T-helper 2 cell (primary cell): ENCODE data around the gene FHIT.

Source experiments
- DNase-seq, 5 experiments: peaks; one replicate each; pipeline versions ENCODE4 v3.0.0 to v3.0.0-alpha.2; 2012 to 2022

Gene FHIT

DNA sequence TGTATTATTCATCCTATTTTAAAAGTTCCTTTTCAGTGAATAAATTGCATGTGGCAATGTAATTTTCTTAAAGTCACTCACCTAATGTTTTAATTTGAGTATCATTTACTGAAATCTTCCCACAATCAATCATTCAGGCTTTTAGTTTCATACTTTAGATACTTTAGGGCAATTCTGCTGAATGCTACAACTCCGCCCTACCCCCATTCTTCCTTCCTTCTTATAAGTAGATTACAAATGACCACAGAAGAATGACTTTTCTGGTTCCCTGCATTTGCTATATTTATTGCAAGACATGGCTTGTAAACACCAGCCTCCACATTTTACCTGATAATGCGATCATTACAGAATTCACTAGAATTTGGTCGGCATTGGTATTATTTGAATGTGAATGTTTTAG, 1061.9 kb downstream of the FHIT start:
- peak in 1 of 5 experiments; percentile 86 for DNase-seq

DNA sequence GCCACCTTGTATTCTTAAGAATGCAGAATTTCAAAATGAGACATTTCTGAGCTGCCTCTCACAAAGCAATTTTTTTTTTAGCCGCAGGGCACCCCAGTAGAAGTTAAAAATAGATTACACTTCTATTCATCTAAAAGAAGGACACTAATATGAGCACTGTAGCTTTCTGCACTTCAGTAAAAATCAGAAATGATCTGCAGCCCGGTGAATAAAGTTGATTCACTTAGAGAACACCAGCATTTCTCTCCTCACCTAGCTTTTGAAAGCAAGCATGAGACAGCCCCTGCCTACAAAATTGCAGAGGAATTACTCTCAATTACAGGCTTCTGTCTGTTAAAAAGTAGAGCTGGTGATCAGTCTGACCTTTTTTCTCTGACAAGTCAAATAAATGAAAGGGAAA, 1062.4 kb downstream of the FHIT start:
- DNase-seq: peak in 1 of 5 experiments; percentile 64

DNA sequence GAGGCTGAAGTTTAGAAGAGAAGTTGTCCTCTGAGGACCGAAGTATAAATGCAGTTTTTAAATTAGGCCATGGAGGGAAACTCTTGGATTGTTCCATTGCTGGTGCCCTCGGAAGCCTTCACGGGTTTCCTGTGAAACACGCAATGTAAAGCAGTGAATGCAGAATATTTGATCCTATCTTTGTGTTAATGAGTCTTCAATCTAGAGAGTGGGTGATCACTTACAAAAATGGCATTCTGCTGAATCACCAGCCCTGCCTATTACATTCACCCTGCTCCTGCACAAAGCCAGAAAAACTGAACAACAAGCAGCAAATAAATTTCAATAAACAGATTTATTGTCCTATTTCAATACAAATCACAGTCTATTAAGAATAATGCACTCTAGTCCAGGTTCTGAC, 1063.9 kb downstream of the FHIT start:
- DNase-seq: no peak

DNA sequence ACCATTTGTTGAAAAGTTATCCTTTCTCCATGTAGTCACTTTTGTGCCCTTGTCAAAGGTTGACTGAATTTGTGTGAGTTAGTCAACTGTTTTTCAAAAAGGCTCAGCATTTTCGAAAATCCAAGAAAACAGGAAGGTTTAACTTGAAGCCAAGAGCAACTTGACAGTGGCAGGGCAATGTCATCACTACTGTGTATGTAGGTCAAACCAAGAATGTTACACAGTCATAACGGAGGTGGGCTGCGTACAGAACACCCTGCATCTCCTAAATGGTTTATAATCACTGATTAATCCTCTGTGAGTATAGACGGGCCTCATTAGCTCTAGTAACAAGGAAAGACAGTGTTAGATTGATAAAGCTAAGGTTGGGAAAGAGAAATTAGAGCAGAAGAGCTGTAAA, 1064.9 kb downstream of the FHIT start:
- DNase-seq: peak in 1 of 5 experiments; percentile 53

DNA sequence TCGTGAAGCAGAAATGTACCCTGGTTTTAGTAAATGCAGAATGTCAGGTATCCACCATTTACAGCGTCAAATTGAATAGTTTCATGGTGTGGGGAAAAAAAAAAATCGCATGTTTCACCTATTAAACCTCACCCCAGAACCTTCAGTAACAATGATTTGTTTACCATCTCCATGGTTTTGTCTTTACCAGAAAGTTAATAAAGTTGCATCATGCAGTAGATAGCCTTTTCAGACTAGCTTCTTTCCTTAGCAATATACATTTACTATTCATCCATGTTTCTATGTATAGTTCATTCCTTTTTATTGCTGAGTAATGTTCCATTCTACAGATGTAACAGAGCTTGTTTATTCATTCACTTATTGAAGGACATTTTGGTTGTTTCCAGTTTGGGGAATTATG, 1066.1 kb downstream of the FHIT start:
- no peak for DNase-seq

DNA sequence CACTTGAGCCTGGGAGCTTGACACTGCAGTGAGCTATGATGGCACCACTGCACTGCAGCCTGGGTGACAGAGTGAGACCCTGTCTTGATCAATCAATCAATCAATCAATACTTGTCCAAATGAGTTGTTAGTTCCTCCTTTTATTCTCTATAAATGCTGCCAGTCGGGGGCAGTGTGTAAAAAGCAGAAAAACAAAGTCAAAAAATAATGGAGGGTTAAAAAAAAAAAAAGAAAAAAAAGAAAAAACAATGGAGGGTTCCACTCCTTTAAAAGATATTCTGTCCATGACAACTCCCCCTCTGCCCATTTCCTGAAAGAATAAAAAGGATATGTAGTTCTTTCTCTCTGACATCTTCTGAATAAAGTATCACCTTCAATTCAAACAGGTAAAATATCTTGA, 1068.6 kb downstream of the FHIT start:
- no peak for DNase-seq

DNA sequence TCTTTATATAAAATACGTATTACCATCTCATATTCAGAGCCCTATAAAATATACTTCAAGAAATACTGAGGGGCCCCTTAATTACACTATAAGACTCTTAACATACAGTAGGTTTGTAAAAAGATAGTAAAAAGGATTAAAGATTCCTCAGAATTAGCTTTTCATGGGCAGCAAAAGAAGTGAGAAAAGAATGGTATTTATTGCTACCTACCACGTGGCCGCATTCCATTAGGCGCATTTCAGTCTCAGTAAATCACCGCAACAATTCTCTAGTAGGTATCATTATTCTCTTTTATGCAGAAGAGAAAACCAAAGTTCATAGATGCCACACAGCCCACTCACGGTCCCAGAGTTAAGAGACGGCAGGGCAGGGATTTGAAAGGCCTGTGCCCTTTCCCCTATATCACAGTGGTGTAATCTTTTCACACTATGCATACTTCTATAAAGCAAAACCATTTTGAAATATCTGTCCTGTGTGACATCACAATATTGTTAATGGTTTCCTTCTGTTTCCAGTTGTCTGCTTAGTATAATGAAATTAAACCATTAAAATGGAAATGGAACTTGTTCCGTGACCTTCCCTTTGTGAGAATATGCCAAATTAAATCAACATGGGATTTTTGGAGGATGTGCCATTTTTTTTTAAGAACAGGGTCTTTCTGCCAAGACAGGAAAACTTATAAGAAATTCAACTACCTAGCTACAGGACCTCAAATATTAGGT, 1072.2 kb downstream of the FHIT start:
- DNase-seq: no peak

DNA sequence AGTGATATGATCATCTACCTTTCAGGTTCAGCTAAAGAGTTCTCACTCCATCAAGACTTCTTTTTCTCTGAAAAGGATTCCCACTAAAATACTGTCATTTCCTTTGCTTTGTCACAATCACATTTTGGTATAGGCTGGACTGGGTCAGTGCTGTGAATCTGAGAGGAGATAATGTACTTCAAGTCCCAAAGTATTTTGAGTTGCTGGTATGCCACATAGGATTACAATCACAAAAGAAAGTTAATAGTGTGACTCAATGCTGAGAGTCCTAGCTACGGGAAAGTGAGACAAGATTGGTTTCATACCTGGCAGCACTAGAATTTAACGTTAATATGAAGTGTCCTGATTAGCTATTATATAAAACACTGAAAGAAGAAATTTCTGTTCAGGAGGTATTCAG, 1073.5 kb downstream of the FHIT start:
- DNase-seq: no peak

DNA sequence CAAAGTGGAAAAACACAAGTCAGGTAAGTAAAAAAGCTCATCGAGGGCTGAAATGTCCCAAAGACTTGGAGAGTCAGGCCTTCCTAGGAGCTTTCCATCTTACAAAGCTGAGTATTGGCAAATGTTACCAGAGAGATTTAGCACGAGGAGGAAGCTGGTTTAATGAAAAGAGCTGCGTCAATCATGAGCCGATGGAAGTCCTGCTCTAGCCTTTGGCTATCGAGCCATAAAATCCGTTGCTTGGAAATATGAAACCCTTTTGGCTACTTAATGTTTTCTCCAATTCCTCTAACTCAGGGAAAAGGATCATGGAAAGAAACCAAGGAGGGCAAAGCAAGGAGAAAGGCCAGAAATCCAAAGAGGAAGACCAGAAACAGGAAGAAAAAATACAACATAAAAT, 1074.6 kb downstream of the FHIT start:
- no peak for DNase-seq

DNA sequence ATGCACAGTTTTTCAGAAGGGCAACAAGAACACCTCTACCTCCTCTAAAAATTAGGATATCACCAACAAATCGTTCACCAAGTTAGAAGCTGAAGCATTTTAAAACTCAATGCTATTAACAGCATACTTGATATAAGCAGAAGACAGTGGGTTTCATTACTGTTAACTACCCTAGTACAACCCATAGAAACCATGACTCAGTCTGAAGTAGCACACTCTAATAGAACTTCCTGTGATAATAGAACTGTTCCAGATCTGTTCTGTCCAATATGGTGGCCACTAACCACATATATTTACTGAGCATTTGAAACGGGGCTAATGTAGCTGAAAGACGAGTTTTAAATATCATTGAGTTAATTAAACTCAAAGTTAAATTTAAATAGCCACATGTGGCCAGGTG, 1075.6 kb downstream of the FHIT start:
- DNase-seq: no peak

DNA sequence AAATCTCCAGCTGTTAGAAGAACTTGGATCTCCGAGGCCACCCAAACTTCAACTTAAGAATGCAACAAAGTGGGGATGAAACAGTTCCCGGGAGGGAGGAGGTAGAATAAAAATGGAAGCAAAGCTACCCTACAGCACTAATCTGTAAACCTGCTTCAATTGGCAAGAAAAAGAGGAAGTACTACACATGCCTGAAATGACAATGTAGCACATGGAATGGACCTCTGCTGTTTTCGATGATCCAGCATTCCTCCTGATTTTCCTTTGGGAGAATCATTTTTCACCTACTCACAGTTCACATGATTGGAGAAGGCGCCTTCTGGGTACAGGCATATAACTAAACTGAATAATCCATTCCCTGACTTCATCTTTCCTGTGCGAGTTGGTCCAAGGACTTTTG, 1081.5 kb downstream of the FHIT start:
- DNase-seq: no peak

DNA sequence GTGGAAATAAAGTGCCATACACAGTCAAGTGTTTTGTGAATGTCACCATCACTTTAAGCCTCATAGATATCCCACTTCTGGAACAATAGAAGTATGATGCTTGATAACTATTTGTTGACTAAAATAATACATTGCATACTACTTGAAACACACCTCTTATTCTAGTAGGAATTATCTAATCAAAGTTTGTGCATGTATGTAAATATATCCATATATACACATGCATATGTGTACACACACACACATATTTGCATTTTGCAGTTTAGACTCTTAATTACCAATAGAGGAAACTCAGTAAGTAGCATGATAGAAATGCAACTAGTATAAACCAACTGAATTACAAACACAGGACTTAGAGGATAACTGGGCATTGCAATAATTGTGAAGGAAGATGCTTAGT, 1084.1 kb downstream of the FHIT start:
- no peak for DNase-seq

DNA sequence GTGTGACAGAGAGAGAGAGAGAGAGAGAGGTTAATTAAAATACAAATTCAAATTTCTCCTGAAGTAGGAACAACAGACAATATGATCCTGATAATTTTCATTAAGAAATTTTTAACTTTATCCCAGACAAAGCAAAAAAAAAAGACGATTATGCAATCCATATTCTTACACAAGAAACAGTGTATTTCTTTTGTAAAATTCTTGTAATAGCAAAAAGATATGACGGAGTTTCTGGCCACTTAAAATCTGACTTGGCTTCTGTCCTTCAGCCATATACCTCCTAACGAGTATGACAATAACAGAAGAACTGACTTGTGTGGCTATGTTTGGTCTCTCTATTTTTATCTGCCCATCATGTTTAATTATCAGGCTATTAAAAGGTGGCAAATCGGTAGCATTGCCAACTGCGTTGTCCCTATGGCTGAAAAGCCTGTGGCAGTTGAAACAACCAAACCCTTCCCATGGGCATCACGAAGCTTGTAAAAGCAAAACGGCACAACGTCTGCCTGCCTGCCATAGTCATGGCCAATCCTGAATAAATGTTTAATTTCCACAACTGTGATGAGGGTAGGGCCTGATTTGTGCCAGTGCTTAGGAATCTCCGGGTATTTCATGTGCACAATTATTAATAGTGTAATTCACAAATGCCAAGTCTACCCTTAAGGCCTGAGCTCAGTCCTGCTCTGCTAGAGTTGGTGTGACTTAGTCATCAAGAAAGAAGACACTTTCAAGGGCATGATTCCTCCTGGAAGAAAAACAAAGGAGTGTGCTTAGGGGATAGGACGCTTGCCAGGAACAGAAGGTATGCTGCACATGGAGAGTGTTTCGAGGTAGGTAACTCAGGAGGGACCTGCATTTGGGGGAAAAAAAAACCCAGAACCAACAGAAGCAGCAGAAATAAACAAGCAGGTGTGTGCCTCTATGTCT, 1090.2 kb downstream of the FHIT start:
- DNase-seq: no peak

DNA sequence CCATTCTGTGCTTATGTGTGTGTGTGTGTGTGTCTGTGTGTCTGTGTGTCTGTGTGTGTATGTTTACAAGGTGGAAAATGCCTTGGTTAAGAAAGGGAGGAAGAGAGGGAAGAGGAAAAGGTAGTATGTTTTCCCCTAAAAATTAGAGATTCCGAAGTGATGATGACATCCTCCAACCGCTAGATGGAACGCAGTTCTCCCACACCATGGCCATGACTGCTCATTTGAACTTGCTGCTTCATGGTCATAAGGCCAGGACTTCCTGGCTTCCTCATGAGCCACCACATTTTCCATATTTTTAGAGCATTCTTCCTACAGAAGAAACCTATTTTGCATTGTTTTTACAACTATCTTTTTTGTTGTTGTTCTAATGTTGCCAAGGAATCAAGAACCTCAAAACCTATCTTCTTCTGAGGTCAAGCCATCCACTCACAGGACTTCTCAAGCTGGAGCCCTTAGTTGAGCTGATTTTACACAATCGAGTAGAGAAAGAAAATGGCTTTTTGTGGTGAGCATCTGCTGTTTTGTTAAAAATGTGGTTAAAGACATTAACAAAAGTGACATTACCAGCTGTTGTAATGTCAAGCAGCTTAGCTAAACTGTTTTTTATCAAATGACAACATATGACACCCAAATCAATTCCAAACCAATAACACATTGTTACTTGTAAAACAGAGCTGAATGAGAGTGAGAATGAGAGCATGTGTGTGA, 1091.0 kb downstream of the FHIT start:
- peak in 1 of 5 experiments; percentile 72 for DNase-seq

DNA sequence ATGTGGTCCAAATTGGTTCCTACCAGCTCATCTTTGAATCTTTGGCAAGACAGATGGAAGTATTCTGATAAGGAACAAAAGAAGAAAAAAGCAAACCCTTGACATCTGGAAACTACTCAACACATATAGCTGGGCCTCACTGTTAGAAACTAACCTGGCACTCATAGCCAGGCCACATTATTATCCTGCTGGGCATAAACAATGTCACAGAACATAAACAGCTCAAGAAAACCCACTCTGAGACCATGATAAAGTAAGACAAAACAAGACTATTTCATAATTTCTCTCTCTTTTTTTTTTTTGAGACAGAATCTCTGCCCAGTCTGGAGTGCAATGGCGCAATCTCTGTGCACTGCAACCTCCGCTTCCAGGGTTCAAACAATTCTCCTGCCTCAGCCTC, 1093.2 kb downstream of the FHIT start:
- no peak for DNase-seq

DNA sequence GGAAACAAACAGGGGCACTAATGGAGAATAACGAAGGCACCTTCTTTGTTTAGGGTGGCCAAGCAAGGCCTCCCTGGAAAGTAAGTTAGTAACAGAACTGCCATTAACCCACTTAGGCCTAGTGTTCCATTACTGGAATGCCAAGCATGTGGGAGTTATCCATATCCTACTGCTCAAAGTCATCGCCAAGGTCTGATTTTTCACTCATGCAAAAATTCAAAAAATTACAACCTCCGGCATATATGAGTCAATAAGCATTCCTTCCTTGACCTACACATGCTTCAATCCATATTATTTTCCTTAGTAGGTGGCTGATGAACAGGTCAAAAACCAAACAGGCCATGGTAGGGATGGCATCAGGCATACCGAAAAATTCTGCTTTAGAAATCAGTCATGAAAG, 1097.2 kb downstream of the FHIT start:
- DNase-seq: no peak

DNA sequence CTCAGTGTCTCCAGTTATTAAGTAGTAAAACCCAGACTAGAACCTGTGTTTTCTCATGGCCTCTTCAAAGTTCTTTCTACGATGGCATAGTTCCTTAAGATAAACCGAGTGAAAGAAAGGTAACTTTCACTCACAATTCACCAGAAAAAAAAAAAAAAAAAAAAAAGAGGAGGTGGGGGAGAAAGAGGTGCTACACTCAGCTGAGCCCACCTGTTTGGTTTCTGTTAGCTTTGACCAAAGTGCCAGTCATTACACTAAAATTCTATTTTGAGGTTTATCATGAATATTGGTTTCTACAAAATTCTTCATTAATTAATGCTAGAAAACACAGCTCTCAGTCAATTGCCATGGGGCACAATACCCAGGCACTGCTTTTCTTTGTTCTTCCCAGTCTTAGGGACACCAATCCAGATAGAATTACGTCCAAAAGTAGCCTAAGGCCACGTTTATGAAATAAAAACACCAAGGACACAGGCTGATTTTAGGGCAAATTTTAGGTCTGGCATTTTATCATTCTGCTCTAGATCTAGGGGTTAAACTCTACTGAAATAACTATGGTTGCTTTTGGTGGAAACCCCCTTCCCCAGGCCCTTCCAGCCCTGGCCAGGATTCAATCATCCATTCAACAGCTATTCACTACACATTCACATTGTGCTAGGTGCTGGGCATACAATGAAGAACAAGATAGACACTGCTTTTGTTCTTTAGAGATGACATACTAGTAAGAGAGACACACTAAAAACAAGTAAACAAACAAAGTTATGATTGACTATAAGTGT, 1097.8 kb downstream of the FHIT start:
- no peak for DNase-seq

DNA sequence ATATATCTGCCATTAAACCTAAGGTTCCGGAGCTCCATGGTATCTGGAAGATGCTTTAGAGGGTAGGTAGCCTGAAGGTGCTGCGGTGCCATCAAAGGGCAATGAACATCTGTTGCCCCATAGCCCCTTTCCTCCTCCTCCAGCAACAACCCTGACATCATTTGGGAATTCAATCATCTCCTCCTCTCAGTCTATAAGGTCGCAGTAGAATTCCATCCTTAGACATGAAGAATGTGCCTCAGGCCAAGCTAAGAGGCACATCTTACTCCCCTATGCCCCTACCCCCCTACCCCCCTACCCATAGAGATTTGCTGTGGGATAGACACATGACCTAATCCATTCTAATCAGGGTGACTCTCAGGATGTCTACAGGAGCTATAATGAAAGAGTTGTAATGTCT, 1101.8 kb downstream of the FHIT start:
- no peak for DNase-seq

DNA sequence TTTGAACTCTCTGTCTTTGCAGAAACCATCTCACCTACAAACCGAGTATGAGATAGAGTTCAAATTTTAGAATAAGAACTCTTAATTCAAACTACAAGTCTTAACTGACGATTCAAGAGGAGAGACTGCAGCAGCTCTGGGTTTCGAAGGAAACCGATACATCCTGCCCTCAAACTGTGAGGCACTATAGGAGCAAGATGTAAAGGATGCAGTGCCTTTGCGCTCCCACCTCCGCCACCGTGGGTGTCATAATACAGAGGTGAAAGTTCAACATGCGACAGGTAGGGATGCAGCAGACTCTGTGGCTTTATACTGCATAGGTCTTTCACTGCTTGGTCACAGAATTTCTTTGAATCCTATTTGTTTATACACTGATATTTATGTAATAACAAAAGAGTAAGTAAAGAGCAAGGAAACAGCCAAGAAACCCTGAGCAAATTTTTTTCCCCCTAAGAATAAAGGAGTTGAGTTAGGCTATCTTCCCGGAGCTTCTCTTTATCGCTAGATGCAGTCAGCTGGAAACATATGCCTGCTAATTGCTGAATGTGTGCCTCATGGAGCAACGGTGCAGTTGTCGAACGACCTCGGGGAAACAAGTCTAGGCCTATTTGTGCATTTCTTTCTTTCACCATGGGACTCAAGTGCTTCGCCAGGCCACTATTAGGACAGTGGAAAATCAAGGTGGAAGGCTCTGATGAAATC, 1103.9 kb downstream of the FHIT start:
- DNase-seq: peak in 1 of 5 experiments; percentile 70

DNA sequence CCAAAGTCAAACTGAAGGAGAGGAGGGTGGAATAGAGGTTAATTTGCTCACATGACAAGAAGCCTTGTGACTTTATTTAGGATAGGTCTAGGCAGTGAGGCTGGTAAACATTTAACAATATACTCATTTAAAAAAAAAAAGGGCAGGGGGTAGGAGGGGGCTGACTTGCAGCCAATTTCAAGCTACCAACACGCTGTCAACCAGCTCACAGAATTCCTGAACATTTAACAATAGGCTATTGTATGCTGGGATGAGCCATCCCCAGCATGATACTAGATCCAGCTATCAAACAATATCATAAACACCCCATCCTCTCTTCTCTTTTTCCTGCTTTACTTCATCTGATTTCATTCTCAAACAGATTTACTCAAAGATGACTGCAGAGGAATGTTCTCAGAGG, 1105.1 kb downstream of the FHIT start:
- DNase-seq: no peak

DNA sequence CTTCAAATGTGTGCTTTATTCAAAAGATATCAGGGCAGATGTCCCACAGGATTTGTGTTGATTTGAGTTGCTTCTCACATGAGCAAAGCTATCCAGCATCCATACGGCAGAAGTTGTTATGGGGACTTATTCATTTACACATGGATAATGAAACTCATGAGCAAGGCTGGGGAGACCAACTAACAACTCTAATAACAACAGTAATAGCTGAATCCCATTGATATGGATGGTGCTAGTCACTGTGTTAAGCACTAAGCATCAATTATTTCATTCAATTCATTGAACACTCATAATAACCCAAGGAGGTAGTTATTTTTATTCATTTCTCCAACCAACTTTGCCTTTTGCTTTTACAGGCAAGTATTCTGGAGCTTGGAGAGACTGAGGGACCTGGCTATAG, 1107.2 kb downstream of the FHIT start:
- DNase-seq: no peak

DNA sequence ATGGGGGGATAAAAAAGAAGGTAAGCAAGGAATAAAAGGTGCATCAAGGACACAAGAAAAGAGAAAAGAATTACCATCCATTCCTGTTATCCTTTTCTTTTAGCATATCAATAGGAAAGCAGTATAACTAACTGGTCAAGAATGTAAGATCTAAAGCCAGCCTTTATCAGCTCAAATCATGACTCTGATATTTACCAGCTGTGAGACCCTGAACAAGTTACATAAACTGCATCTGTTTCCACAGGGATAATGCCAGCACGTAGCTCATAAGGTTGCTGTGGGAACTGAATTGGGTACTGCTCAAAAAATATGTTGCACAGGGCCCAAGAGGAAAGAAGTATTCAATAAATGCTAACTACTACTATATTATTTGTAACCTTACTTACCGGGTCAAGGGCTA, 1109.2 kb downstream of the FHIT start:
- DNase-seq: no peak
